ENCODE data around the gene MTCH1.

MTCH1 gene, protein sequence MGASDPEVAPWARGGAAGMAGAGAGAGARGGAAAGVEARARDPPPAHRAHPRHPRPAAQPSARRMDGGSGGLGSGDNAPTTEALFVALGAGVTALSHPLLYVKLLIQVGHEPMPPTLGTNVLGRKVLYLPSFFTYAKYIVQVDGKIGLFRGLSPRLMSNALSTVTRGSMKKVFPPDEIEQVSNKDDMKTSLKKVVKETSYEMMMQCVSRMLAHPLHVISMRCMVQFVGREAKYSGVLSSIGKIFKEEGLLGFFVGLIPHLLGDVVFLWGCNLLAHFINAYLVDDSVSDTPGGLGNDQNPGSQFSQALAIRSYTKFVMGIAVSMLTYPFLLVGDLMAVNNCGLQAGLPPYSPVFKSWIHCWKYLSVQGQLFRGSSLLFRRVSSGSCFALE

DNA sequence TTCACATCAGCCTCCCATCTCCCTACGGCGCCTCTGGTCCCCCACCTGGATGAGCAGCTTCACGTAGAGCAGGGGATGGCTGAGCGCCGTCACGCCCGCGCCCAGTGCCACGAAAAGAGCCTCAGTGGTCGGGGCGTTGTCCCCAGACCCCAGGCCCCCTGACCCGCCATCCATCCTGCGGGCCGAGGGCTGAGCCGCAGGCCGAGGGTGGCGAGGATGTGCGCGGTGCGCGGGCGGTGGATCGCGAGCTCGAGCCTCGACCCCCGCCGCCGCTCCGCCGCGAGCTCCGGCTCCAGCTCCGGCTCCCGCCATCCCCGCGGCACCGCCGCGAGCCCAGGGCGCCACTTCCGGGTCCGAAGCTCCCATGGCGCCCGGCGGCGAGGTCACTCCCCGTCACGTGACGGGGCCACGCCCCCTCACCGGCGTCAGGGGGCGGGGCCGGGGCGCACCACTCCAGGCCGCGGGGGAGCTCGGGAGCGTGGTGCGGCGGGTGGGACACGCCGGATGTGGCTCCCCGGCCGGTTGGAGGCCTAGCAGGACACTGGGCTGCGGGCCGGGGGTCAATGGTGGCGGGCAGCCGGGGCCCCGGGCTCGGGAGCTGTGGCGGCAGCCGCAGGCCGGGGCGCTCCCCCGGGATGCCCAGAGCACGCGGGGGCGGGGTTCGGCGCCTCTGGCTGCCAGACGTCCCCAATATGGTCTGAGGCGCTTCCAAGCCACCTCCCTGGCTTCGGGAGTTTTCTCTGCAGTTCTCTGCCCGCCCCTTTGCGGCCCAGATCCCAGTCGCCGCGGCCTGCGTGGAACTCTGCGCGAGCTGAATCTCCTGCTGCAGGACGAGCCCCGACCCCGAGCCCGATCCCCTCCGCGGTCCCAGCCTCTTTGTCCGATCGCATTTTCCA, at the start of gene MTCH1:
MTCH1 (minus strand) TSS at position 389 of the 896 bp plus-strand sequence; CDS start at position 366, 23 bp downstream.
- peak; percentile 94 for DNase-seq (ENCODE audit: low spot score)

DNA sequence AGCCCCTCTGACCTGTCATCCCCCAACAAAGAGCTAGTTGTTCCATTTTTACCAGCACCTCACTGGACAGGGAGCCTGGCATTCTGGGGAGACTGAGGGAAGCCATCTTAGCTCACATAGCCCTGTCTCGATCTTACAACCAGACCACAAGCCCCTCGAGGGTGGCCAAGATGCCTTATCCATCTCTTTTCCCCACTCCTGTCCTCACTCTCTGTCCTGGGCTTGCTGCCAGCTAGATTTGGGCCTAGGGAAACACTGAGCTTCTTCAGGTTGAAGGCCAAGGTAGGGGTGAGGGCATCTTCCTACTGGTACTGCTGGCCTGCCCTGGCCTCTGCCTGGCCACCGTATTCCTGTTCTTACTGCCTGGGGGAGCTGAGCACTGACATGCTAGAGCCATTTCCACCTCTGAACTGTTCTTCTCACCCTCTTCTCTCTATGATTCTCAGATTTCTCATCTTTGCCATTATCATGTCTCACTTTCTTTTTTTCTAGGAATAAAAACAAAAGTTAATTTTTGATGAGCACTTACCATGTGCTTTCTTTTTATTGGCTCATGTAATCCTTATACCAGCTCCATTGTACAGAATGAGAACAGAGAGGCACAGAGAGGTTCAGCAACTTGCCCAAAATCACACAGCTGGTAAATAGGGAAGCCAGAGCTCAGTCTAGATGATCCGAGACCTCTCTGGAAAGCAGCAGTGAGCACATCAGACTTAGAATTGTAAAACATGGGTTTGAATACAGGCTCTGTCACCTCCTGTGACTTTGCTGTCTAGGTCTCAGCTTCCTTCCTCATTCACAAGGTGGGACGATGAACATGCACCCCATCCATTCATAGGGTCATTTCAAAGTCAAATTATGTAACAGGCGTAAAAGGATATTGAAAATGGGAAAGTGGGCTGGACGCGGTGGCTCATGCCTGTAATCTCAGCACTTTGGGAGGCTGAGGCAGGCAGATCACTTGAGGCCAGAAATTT, 48.1 kb upstream of the MTCH1 start:
- no peak for DNase-seq (ENCODE audit: low spot score)

DNA sequence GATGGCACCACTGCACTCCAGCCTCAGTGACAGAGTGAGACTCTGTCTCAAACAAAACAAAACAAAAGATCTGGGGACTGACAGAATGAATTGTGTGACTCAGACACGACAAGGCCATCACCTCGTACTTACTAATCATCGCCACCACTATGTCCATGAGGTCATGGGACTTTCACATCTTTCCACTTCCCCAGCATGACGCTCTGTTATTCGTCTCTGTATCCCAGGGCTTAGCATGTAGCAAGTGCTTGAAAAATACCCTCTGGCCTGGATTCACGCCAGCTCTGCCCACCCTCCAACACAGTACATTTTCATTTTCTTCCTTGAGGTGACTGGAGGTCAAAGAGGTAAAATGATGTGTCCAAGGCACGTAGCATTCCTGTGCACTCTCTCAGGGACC, 47.3 kb upstream of the MTCH1 start:
- no peak for DNase-seq (ENCODE audit: low spot score)

DNA sequence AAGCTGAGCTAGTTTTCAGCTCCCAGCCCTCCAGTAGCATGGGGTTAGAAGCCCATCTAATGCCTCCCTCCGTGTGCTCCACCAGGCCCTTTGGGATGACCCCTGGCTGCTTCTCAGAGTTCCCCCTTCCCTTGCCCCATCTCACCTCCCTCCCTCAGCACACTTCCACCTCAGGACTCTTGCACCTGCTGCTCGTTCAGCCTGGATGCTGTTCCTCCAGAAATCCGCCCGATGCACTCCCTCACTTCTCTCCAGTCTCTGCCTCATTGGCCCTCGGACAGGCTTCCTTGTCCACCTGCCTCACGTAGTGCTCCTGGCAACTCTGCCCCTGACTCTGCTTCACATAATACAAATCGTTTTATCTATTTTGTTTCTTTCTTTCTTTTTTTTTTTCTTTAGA, 46.2 kb upstream of the MTCH1 start:
- DNase-seq (ENCODE audit: low spot score) = no peak

GRCh38 chr6:37030599-37030998, 44.6 kb upstream of the MTCH1 start:
- DNase-seq (ENCODE audit: low spot score) = no peak

GRCh38 chr6:37029249-37029971, 43.4 kb upstream of the MTCH1 start:
- DNase-seq (ENCODE audit: low spot score) = peak; percentile 71

DNA sequence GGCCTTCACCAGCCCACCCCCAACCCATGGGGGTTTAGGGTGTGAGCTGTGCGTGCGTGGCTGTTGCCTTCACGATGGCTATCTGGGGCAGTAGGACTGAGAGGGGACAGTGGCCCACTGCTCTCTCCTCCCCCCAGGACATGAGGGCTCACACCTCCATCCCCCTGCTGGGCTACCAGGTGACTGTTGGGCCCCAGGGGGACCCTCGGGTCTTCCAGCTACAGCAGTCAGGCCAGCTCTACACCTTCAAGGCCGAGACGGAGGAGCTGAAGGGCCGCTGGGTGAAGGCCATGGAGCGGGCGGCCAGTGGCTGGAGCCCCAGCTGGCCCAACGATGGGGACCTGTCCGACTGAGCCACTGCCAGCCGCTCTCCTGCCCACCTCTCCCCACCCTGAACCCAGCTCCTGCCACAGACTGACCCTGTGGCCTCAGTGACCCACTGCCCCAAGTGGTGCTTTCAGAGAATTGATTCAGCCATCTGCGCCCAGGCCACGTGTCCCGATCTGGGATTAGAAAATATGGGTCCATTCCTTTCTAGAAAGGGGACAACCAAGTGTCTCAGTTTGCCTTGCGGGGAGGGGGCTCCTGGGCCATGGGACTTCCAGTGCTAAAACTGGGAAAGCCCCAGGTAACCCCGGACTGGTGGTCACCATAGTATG, 41.9 kb upstream of the MTCH1 start:
- no peak for DNase-seq (ENCODE audit: low spot score)

DNA sequence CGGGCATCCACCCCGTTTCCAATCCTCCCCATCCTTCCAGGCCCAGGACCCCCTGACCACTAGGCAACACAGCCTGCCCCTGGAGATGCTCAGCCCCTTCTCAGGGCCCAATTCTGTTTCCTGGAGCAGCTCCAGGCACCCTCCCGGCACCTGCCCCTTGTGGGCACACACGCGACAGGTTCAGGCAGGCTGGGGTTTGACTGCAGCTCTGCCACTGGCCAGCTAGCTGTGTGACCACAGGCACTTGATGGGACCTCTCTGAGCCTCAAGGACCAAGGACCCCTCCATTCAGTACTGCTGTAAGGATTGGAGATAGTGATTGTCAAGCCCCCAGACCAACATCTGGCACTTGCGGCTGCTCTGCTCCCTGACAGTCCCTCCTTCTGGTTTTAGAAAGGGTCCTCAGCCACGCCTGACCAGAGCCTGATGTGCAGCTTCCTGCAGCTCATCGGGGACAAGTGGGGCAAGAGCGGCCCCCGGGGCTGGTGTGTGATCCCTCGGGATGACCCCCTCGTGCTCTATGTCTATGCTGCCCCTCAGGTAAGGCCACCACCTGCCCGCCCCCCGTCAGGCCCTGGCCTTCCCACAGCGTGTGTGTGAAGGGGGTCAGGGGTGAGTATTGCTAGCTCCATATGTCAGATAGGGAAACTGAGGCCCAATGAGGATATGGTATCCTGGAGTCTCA, 41.2 kb upstream of the MTCH1 start:
- no peak for DNase-seq (ENCODE audit: low spot score)

DNA sequence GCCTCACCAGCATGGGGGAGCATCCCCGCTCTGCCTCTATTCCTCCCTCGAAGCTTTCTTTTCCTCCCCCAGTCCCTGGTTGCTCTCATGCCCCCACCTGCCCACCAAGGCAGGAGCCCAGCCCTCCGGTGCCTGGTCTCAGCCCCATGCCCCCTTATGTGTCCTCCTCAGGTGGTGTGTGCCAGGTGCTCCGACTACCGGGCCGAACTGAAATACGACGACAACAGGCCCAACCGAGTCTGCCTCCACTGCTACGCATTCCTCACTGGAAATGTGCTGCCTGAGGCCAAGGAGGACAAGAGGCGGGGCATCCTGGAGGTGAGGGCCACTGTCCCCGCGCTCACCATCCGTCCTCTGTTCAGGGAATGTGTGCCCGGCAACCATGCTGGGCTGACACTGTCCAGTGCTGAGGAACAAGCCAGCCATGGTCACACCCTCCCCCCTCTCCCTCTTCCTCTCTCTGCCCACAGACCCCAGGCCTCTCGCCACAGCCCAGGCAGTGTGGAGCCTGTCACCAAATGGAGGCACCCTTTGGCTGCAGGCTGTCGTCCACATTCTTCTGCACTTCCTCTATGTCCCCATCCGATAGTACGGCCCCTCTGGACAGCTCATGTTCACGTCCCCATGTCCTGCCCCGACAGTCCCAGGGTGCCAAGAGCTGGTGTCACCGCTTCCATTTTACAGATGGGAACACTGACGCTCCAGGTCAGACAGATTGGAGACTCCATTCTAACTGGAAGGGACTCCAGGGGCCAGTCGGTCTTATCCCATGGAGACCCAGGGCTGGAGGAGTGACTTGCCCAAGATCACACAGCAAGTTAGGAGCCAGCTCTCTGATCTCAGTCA, 39.8 kb upstream of the MTCH1 start:
- no peak for DNase-seq (ENCODE audit: low spot score)

DNA sequence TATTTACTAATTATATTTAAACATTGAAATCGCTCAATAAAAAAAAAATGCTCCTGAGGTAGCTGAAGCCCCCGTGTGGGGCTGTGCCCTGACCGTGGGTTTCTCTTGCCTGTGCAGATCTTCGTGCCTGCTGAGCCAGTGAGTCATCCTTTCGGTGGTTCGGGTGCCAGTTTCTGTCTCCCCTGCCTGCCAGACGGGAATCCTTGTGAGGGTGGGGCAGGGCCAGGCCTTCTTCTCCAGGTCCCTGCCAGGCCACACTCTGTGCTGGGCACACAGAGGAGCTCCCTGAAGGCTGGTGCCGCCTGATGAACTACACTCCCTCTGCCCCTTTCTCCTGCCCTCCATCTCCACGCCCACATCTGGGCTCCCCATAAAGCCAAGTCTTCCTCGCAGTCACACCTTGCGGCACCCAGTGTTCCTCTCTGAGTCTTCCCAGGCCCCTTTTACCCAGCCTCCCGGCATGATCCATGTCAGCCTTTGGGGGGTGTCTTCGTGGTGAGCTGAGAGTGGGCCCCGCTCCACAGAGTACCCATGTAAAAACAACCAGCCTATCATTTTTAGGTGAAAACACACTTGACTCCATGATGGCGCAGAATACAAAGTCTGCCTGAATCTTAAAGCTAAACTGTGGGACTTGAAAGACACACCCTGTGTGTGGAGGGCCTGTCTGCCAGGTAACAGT, 38.8 kb upstream of the MTCH1 start:
- DNase-seq (ENCODE audit: low spot score) = no peak

DNA sequence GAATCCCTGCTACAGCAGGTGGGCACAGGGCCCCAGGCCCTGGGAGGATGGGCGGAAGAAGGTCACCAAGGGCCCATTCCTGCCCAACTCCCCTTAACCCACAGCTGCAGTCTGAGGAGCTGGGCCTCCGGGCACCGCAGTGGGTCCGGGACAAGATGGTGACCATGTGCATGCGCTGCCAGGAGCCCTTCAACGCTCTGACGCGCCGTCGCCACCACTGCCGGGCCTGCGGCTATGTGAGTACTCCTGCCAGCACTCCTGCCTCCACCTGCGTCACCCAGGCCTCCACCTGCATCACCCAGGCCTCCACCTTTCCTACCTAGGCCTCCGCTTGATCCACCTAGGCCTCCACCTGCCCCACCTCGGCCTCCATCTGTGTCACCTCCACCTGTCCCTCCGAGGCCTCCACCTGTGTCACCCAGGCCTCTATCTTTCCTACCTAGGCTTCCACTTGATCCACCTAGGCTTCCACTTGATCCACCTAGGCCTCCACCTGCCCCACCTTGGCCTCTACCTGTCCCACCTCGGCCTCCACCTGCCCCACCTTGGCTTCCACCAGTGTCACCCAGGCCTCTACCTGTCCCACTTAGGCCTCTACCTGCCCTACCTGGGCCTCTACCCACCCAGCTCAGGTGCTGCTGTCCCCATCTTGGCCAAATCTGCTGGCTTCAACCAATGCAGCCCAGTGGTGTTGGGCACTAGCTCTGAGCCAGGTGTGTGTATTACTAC, 36.3 kb upstream of the MTCH1 start:
- no peak for DNase-seq (ENCODE audit: low spot score)

DNA sequence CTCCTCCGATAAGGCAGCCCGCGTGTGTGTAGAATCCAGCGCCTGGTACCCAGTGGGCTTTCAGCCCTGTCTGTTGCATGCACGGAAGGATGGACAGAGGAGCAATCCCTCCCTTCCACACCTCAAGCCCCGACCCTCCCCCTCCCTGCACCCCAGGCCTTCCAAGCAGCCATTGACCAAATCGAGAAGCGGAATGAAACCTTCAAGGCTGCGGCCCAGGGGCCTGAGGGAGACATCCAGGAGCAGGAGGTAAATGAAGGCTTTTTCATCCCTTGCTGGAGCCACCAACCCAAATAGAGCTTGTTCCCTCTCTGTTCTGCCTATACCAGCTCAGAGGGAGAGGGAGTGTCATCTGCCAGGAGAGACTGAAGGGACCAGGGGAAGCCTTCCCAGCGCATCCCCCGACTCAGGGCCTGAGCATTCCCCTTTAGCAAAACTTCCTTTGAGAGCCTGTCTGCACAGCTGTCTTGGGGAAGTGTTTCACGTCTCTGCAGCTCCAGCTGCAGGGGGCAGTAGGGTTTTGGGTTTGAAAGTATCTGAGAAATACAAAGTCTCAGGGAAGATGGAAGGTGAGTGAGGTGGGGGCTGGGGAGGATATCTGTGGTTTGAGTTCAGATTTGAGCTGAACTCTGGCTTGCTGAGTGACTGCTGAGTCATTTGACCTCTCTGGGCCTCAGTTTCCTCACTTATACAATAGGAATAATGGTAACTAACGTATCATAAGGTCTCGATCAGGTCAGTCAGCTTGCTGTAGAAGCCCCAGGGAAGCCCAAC, 35.5 kb upstream of the MTCH1 start:
- no peak for DNase-seq (ENCODE audit: low spot score)

GRCh38 chr6:37020812-37021211, 34.8 kb upstream of the MTCH1 start:
- DNase-seq (ENCODE audit: low spot score) = no peak

DNA sequence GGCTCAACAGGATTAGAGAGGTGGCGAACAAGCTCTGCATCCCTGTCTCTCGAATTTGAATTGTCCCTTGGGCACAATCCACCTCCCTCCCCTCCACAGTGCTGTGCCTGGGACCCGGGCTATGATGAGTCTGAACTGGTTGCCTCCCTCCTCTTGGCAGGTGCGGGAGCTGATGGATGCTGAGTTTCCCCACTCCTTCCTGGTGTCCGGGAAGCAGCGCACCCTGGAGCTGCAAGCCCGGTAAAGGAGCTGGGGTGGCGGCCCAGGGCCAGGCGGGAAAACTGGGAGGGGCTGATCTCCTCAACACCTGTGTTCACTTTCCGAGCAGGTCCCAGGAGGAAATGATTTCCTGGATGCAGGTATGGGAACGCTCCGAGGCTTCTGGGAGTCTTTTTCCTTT, 34.4 kb upstream of the MTCH1 start:
- no peak for DNase-seq (ENCODE audit: low spot score)

DNA sequence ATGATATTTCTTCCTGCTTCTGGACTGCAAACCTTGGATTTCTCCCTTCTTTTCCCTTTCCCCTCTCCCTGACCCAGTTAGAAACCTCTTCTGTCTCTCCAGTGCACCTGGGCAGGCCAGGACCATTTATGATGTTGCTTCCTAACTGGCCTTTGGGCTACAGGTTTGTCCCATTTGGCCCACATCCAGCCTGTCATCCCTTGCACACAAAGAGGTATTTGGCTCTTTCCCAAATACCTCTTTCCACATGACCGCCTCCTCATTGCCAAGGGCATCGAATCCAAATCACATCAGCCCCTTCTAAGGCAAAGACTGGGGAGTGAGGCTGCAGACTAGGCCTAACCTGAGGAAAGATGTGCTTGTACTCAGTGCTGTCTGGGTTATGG, 33.1 kb upstream of the MTCH1 start:
- no peak for DNase-seq (ENCODE audit: low spot score)

- DNase-seq (ENCODE audit: low spot score) = peak; percentile 93
Observed at GRCh38 chr6:37018198-37019064, 32.4 kb upstream of the MTCH1 start.
